Mesendoderm (in vitro differentiated cells): ENCODE data around the gene MDGA2.
"Not testable (repeated sequence)": the region's sequence is repeated elsewhere in the genome, so short reads cannot be mapped to it uniquely, and the experiment has no call there.

Source experiments
- DNase-seq: peaks from one replicate; pipeline ENCODE4 v3.0.0; 2013
- H2AK5ac ChIP-seq: 2 replicates; pipeline ENCODE4 v1.6.1; 2013; ENCODE audit warnings: low read length, inconsistent platforms
- H2BK120ac ChIP-seq: 2 replicates; pipeline ENCODE4 v1.6.1; 2013; ENCODE audit warnings: low read depth, mild to moderate bottlenecking, low read length, moderate library complexity, mixed read lengths
- H2BK15ac ChIP-seq: replicated peaks from 2 replicates; pipeline ENCODE4 v1.6.1; 2013; ENCODE audit warnings: low read depth, mild to moderate bottlenecking, moderate library complexity
- H2BK5ac ChIP-seq: 2 replicates; pipeline ENCODE4 v1.6.1; 2013; ENCODE audit warnings: low read length, inconsistent platforms
- H3K18ac ChIP-seq: 2 replicates; pipeline ENCODE4 v1.6.1; 2013; ENCODE audit warnings: mild to moderate bottlenecking, low read length, mixed read lengths
- H3K23ac ChIP-seq: one replicate; pipeline ENCODE4 v1.6.1; 2013; ENCODE audit warnings: low read length
- H3K27ac ChIP-seq: 2 replicates; pipeline ENCODE4 v1.5.1; 2013; ENCODE audit warnings: low read depth, mild to moderate bottlenecking, inconsistent platforms, low read length, moderate library complexity
- H3K27me3 ChIP-seq: 2 replicates; pipeline ENCODE4 v1.6.1; 2013; ENCODE audit warnings: low read length, control low read depth, mild to moderate bottlenecking, inconsistent platforms; ENCODE audit not compliant: insufficient read depth, poor library complexity
- H3K36me3 ChIP-seq: 2 replicates; pipeline ENCODE4 v1.6.1; 2013; ENCODE audit warnings: low read length, inconsistent platforms; ENCODE audit not compliant: control insufficient read depth, insufficient read depth
- H3K4ac ChIP-seq: one replicate; pipeline ENCODE4 v1.6.1; 2013; ENCODE audit warnings: low read depth, mild to moderate bottlenecking, low read length, moderate library complexity
- H3K4me1 ChIP-seq: 2 replicates; pipeline ENCODE4 v1.6.1; 2013; ENCODE audit warnings: low read depth, low read length, inconsistent platforms; ENCODE audit not compliant: control insufficient read depth
- H3K4me2 ChIP-seq: 2 replicates; pipeline ENCODE4 v1.6.1; 2013; ENCODE audit warnings: low read length
- H3K4me3 ChIP-seq: 2 replicates; pipeline ENCODE4 v1.5.1; 2013; ENCODE audit warnings: mild to moderate bottlenecking, low read length
- H3K56ac ChIP-seq: one replicate; pipeline ENCODE4 v1.6.1; 2013; ENCODE audit warnings: low read length
- H3K79me1 ChIP-seq: 2 replicates; pipeline ENCODE4 v1.6.1; 2013; ENCODE audit warnings: low read length, inconsistent platforms
- H3K79me2 ChIP-seq: 2 replicates; pipeline ENCODE4 v1.6.1; 2013; ENCODE audit warnings: mild to moderate bottlenecking, low read length; ENCODE audit not compliant: control insufficient read depth, insufficient read depth
- H3K9ac ChIP-seq: 2 replicates; pipeline ENCODE4 v1.6.1; 2013; ENCODE audit warnings: low read length, inconsistent platforms
- H4K5ac ChIP-seq: one replicate; pipeline ENCODE4 v1.6.1; 2013; ENCODE audit warnings: low read length
- H4K8ac ChIP-seq: one replicate; pipeline ENCODE4 v1.6.1; 2013; ENCODE audit warnings: low read depth, mild to moderate bottlenecking, control low read depth, low read length, moderate library complexity
- WGBS: extraction: QIAGEN DNeasy Blood & Tissue Kit; methylation state at CpG from one replicate; pipeline ENCODE4 v1.1.7; 2013; ENCODE audit warnings: low lambda C conversion rate, missing lambda C conversion rate; ENCODE audit not compliant: insufficient coverage; ENCODE audit errors: extremely low coverage; 5-methylcytosine and 5-hydroxymethylcytosine counted together

The MDGA2 gene

GRCh38 chr14:47322751-47323150 is 352.7 kb downstream of the MDGA2 start:
- H3K36me3 ChIP-seq, result no peaks in the 10 kb centered on the region
- no peaks in the 10 kb centered on the region for H3K79me2 ChIP-seq
- no peak overlapping the region for H4K5ac ChIP-seq
- H3K79me1 ChIP-seq, result no peaks in the 10 kb centered on the region
- H3K4me2 ChIP-seq, result no peak overlapping the region
- H2BK120ac ChIP-seq, result no peak overlapping the region
- no peak overlapping the region for H3K56ac ChIP-seq
- no peak for DNase-seq
- H3K4me3 ChIP-seq, result no peak overlapping the region
- no peaks in the 10 kb centered on the region for H3K27me3 ChIP-seq
- no peak overlapping the region for H2AK5ac ChIP-seq
- no peak overlapping the region for H4K8ac ChIP-seq
- no peak overlapping the region for H2BK15ac ChIP-seq
- H3K9ac ChIP-seq, result no peak overlapping the region
- no peak overlapping the region for H3K18ac ChIP-seq
- H3K27ac ChIP-seq, result no peak overlapping the region
- WGBS, result no CpG with 5 or more reads among the region's 2 CpGs
- H3K4me1 ChIP-seq, result no peaks in the 10 kb centered on the region
- H3K23ac ChIP-seq, result no peak overlapping the region
- H2BK5ac ChIP-seq, result no peak overlapping the region
- no peak overlapping the region for H3K4ac ChIP-seq

DNA sequence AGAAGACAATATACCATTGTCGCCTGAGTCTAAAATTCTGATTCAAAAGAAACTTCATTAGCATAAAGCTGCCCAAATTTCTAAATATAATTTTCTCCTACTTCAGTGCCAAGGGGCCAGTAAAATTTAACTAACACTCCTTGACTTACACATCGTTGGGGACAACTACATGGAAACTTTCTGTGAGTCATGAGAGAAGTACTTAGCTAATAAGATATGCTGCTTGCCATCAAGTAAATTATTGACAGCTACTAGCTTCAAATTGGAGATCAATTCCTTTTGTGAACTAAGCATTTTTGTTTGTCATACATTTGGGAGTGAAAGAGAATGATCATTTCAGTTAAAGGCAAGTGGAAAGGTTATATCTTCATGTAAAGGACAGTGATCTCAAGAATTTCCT is 373.3 kb downstream of the MDGA2 start:
- H2AK5ac ChIP-seq, result no peak overlapping the region
- DNase-seq, result peak; percentile 3
- H2BK5ac ChIP-seq, result no peak overlapping the region
- no peak overlapping the region for H2BK120ac ChIP-seq
- no peak overlapping the region for H3K23ac ChIP-seq
- H4K5ac ChIP-seq, result no peak overlapping the region
- no peak overlapping the region for H3K4me3 ChIP-seq
- no peak overlapping the region for H3K56ac ChIP-seq
- H3K4ac ChIP-seq, result no peak overlapping the region
- no CpG with 5 or more reads among the region's 2 CpGs for WGBS
- no peak overlapping the region for H2BK15ac ChIP-seq
- no peak overlapping the region for H3K4me2 ChIP-seq
- no peak overlapping the region for H3K9ac ChIP-seq
- H3K27ac ChIP-seq, result no peak overlapping the region
- no peaks in the 10 kb centered on the region for H3K79me2 ChIP-seq
- no peaks in the 10 kb centered on the region for H3K27me3 ChIP-seq
- no peaks in the 10 kb centered on the region for H3K4me1 ChIP-seq
- H3K79me1 ChIP-seq, result no peaks in the 10 kb centered on the region
- no peak overlapping the region for H3K18ac ChIP-seq
- H3K36me3 ChIP-seq, result no peaks in the 10 kb centered on the region
- H4K8ac ChIP-seq, result no peak overlapping the region

GRCh38 chr14:47300796-47301195 is 374.6 kb downstream of the MDGA2 start:
- no peak overlapping the region for H3K27ac ChIP-seq
- H2BK120ac ChIP-seq, result no peak overlapping the region
- no peak overlapping the region for H2AK5ac ChIP-seq
- no peak overlapping the region for H3K9ac ChIP-seq
- H3K4me1 ChIP-seq, result no peaks in the 10 kb centered on the region
- H3K4me2 ChIP-seq, result no peak overlapping the region
- no peak overlapping the region for H4K8ac ChIP-seq
- no peak overlapping the region for H3K56ac ChIP-seq
- H4K5ac ChIP-seq, result no peak overlapping the region
- no peak overlapping the region for H3K23ac ChIP-seq
- H2BK15ac ChIP-seq, result no peak overlapping the region
- no peak overlapping the region for H3K18ac ChIP-seq
- WGBS, result no CpG with 5 or more reads among the region's 3 CpGs
- DNase-seq, result peak; percentile 61
- H3K36me3 ChIP-seq, result no peaks in the 10 kb centered on the region
- peak overlapping the region; percentile 36 for H3K4ac ChIP-seq
- no peaks in the 10 kb centered on the region for H3K79me2 ChIP-seq
- no peaks in the 10 kb centered on the region for H3K79me1 ChIP-seq
- H3K4me3 ChIP-seq, result no peak overlapping the region
- H2BK5ac ChIP-seq, result no peak overlapping the region
- no peaks in the 10 kb centered on the region for H3K27me3 ChIP-seq

GRCh38 chr14:47297374-47297773 is 378.0 kb downstream of the MDGA2 start:
- Histone ChIP-seq H3K4me1 (no peaks in the 10 kb centered on the region), H2BK120ac (no peak overlapping the region), H3K4me2 (no peak overlapping the region), H2BK15ac (no peak overlapping the region), H3K27me3 (no peaks in the 10 kb centered on the region), H3K36me3 (no peaks in the 10 kb centered on the region), H3K9ac (no peak overlapping the region), H2AK5ac (no peak overlapping the region), H3K56ac (no peak overlapping the region), H3K18ac (no peak overlapping the region), H2BK5ac (no peak overlapping the region), H3K79me1 (no peaks in the 10 kb centered on the region), H3K79me2 (no peaks in the 10 kb centered on the region), H4K8ac (no peak overlapping the region), H3K4me3 (no peak overlapping the region), H4K5ac (no peak overlapping the region), H3K27ac (no peak overlapping the region), H3K23ac (no peak overlapping the region), H3K4ac (no peak overlapping the region)
- no peak for DNase-seq
- no CpG with 5 or more reads among the region's 1 CpG for WGBS

DNA sequence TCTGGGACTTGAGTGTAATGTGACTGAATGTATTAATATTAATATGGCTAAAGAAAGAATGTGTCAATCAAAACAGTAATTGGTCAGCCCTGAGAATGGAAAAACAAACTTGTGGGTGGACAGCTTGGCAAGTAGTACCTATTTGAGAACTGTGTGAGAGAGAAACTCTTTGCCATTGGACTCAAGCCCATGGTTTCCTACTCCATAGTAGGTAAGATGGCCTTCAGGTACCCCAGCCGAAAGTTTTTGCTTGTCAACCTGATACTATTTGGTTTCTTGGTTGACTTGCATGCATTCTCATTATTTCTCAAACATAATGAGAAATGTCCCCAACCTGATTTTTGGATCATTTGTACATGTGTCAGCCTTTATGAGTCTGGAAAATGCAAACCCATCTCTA is 391.1 kb downstream of the MDGA2 start:
- no peak overlapping the region for H3K56ac ChIP-seq
- H3K79me2 ChIP-seq, result no peaks in the 10 kb centered on the region
- H3K4ac ChIP-seq, result no peak overlapping the region
- no peak overlapping the region for H3K23ac ChIP-seq
- H3K27me3 ChIP-seq, result no peaks in the 10 kb centered on the region
- H2BK5ac ChIP-seq, result no peak overlapping the region
- no peaks in the 10 kb centered on the region for H3K4me1 ChIP-seq
- no peak overlapping the region for H4K5ac ChIP-seq
- H3K4me3 ChIP-seq, result no peak overlapping the region
- no peak overlapping the region for H4K8ac ChIP-seq
- H3K4me2 ChIP-seq, result no peak overlapping the region
- no peaks in the 10 kb centered on the region for H3K79me1 ChIP-seq
- no peak for DNase-seq
- H3K9ac ChIP-seq, result no peak overlapping the region
- H3K27ac ChIP-seq, result no peak overlapping the region
- no peak overlapping the region for H2BK15ac ChIP-seq
- no peak overlapping the region for H2AK5ac ChIP-seq
- no peak overlapping the region for H2BK120ac ChIP-seq
- H3K36me3 ChIP-seq, result no peaks in the 10 kb centered on the region
- WGBS, result no CpG with 5 or more reads among the region's 1 CpG
- no peak overlapping the region for H3K18ac ChIP-seq

GRCh38 chr14:47281761-47282160 is 393.6 kb downstream of the MDGA2 start:
- H3K27ac ChIP-seq, H3K79me1 ChIP-seq, H3K56ac ChIP-seq, H2AK5ac ChIP-seq, H3K4me3 ChIP-seq, H3K27me3 ChIP-seq, H3K4me1 ChIP-seq, H3K9ac ChIP-seq, H3K4ac ChIP-seq, H4K8ac ChIP-seq, H3K36me3 ChIP-seq, H2BK5ac ChIP-seq, H3K18ac ChIP-seq, H3K23ac ChIP-seq, H3K79me2 ChIP-seq, H2BK120ac ChIP-seq, H3K4me2 ChIP-seq, H4K5ac ChIP-seq, DNase-seq, H2BK15ac ChIP-seq: not testable (repeated sequence)
- WGBS, result no CpG with 5 or more reads among the region's 16 CpGs
